ENCODE measurements around the gene AMIGO3.

GRCh38 chr3:49723628-49724551, 4.4 kb upstream of the AMIGO3 start, which contains the start of gene GMPPB:
- TF ChIP-seq CTCF (conservative IDR thresholded peaks at IDR 0.05) (no peak), EZH2 (IDR thresholded peaks at IDR 0.05; ENCODE audit: low read depth) (no peak)
